ENCODE results near the gene CENATAC.

CENATAC gene

DNA sequence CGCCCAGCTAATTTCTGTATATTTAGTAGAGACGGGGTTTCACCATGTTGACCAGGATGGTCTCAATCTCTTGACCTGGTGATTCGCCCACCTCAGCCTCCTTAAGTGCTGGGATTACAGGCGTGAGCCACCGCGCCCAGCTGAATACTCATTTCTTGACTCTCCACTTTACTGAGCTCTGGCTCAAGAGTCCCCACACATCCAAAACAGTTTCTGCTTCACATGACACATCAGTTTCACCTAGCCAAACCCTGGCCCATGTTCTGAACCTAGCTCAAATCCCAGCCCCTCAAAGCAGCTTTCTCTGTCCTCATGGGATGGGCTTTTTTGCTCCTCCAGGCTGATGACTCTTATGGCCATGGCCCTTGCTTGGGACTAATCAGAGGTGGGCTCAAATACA is 49.3 kb downstream of the CENATAC start:
- no peak for ATAC-seq
- TF ChIP-seq CSDC2 (CRISPR knock-in tag; IDR thresholded peaks at IDR 0.05) (no peak), POU6F1 (CRISPR knock-in tag; IDR thresholded peaks at IDR 0.05; ENCODE audit: borderline replicate concordance, low read depth) (no peak), PATZ1 (CRISPR knock-in tag; IDR thresholded peaks at IDR 0.05; ENCODE audit: borderline replicate concordance) (no peak), ESRRG (CRISPR knock-in tag; IDR thresholded peaks at IDR 0.05) (no peak), PPARA (CRISPR knock-in tag; IDR thresholded peaks at IDR 0.05; ENCODE audit: borderline replicate concordance) (no peak), ZNF70 (CRISPR knock-in tag; IDR thresholded peaks at IDR 0.05) (no peak), BACH2 (CRISPR knock-in tag; IDR thresholded peaks at IDR 0.05; ENCODE audit: borderline replicate concordance) (no peak), SNAI2 (CRISPR knock-in tag; IDR thresholded peaks at IDR 0.05) (no peak), ZFP3 (CRISPR knock-in tag; IDR thresholded peaks at IDR 0.05) (no peak), ARNTL (CRISPR knock-in tag; IDR thresholded peaks at IDR 0.05; ENCODE audit: borderline replicate concordance, low read depth) (no peak), ZNF8 (CRISPR knock-in tag; IDR thresholded peaks at IDR 0.05) (no peak), ZFP30 (CRISPR knock-in tag; IDR thresholded peaks at IDR 0.05) (no peak), ISL1 (CRISPR knock-in tag; IDR thresholded peaks at IDR 0.05) (no peak), ZC3H10 (CRISPR knock-in tag; IDR thresholded peaks at IDR 0.05) (no peak), GLIS3 (CRISPR knock-in tag; IDR thresholded peaks at IDR 0.05) (no peak), RARB (CRISPR knock-in tag; IDR thresholded peaks at IDR 0.05) (no peak)
- TF ChIP-seq, protein P1, sequence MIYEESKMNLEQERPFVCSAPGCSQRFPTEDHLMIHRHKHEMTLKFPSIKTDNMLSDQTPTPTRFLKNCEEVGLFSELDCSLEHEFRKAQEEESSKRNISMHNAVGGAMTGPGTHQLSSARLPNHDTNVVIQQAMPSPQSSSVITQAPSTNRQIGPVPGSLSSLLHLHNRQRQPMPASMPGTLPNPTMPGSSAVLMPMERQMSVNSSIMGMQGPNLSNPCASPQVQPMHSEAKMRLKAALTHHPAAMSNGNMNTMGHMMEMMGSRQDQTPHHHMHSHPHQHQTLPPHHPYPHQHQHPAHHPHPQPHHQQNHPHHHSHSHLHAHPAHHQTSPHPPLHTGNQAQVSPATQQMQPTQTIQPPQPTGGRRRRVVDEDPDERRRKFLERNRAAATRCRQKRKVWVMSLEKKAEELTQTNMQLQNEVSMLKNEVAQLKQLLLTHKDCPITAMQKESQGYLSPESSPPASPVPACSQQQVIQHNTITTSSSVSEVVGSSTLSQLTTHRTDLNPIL (CRISPR knock-in tag; IDR thresholded peaks at IDR 0.05; ENCODE audit: low read depth) = no peak
- TF ChIP-seq, protein P2, sequence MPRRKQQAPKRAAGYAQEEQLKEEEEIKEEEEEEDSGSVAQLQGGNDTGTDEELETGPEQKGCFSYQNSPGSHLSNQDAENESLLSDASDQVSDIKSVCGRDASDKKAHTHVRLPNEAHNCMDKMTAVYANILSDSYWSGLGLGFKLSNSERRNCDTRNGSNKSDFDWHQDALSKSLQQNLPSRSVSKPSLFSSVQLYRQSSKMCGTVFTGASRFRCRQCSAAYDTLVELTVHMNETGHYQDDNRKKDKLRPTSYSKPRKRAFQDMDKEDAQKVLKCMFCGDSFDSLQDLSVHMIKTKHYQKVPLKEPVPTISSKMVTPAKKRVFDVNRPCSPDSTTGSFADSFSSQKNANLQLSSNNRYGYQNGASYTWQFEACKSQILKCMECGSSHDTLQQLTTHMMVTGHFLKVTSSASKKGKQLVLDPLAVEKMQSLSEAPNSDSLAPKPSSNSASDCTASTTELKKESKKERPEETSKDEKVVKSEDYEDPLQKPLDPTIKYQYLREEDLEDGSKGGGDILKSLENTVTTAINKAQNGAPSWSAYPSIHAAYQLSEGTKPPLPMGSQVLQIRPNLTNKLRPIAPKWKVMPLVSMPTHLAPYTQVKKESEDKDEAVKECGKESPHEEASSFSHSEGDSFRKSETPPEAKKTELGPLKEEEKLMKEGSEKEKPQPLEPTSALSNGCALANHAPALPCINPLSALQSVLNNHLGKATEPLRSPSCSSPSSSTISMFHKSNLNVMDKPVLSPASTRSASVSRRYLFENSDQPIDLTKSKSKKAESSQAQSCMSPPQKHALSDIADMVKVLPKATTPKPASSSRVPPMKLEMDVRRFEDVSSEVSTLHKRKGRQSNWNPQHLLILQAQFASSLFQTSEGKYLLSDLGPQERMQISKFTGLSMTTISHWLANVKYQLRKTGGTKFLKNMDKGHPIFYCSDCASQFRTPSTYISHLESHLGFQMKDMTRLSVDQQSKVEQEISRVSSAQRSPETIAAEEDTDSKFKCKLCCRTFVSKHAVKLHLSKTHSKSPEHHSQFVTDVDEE (CRISPR knock-in tag; IDR thresholded peaks at IDR 0.05) = no peak
- TF ChIP-seq, protein P3, sequence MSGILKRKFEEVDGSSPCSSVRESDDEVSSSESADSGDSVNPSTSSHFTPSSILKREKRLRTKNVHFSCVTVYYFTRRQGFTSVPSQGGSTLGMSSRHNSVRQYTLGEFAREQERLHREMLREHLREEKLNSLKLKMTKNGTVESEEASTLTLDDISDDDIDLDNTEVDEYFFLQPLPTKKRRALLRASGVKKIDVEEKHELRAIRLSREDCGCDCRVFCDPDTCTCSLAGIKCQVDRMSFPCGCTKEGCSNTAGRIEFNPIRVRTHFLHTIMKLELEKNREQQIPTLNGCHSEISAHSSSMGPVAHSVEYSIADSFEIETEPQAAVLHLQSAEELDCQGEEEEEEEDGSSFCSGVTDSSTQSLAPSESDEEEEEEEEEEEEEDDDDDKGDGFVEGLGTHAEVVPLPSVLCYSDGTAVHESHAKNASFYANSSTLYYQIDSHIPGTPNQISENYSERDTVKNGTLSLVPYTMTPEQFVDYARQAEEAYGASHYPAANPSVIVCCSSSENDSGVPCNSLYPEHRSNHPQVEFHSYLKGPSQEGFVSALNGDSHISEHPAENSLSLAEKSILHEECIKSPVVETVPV (CRISPR knock-in tag; IDR thresholded peaks at IDR 0.05) = no peak

DNA sequence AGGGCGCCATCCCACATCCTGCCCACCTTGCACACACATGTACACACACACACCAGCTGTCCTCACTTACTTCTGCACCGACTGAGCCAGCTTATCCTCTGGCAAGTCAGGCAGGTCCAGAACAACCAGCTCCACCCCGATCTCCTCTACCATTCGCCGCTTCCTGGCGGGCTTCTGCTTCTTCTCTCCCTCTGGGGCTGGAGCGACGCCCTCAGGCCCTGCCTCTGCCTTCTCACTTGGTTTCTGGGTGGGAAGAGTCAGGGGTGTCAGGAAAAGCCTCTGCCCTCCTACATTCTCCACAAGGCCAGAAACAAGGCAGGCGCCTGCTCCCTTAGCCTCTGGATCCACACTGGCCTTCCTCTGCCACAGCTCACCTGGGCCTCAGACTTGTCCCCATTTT is 50.7 kb downstream of the CENATAC start:
- no peak for ATAC-seq
- TF ChIP-seq RARB (CRISPR knock-in tag; IDR thresholded peaks at IDR 0.05) (no peak), SNAI2 (CRISPR knock-in tag; IDR thresholded peaks at IDR 0.05) (no peak), TOX (CRISPR knock-in tag; IDR thresholded peaks at IDR 0.05; ENCODE audit: borderline replicate concordance) (no peak), ESRRG (CRISPR knock-in tag; IDR thresholded peaks at IDR 0.05) (no peak), ZFP30 (CRISPR knock-in tag; IDR thresholded peaks at IDR 0.05) (no peak), BACH2 (CRISPR knock-in tag; IDR thresholded peaks at IDR 0.05; ENCODE audit: borderline replicate concordance) (no peak), CSDC2 (CRISPR knock-in tag; IDR thresholded peaks at IDR 0.05) (no peak), OSR1 (CRISPR knock-in tag; IDR thresholded peaks at IDR 0.05) (no peak), TCF4 (CRISPR knock-in tag; IDR thresholded peaks at IDR 0.05; ENCODE audit: borderline replicate concordance) (no peak), PPARA (CRISPR knock-in tag; IDR thresholded peaks at IDR 0.05; ENCODE audit: borderline replicate concordance) (no peak), GLIS3 (CRISPR knock-in tag; IDR thresholded peaks at IDR 0.05) (no peak), ISL1 (CRISPR knock-in tag; IDR thresholded peaks at IDR 0.05) (no peak), POU6F1 (CRISPR knock-in tag; IDR thresholded peaks at IDR 0.05; ENCODE audit: borderline replicate concordance, low read depth) (no peak), ZNF565 (CRISPR knock-in tag; conservative IDR thresholded peaks at IDR 0.05; ENCODE audit: low read depth) (no peak), ZC3H10 (CRISPR knock-in tag; IDR thresholded peaks at IDR 0.05) (no peak), ZNF8 (CRISPR knock-in tag; IDR thresholded peaks at IDR 0.05) (no peak)
- TF ChIP-seq, protein P2 (CRISPR knock-in tag; IDR thresholded peaks at IDR 0.05) = no peak
- TF ChIP-seq, protein P1 (CRISPR knock-in tag; IDR thresholded peaks at IDR 0.05; ENCODE audit: low read depth) = no peak

Data from SK-N-SH treated with all-trans-retinoic acid at 6 μM for 48 hours (cell line).